MM.1S (cell line): ENCODE results near the gene U2AF1L4.

Experiments used
- DNase-seq: peaks from one replicate; pipeline ENCODE4 v3.0.0-alpha.2; 2015
- H2AFZ ChIP-seq: fragments of 300-600 bp; sonication (generic); 2 replicates; pipeline ENCODE4 v1.6.0; 2016; ENCODE audit warnings: antibody characterized with exemption, low read length
- H3F3A ChIP-seq: fragments of 300-600 bp; sonication (generic); 2 replicates; pipeline ENCODE4 v1.6.1; 2016; ENCODE audit warnings: mild to moderate bottlenecking, antibody characterized with exemption, low read length, moderate library complexity, mixed read lengths; ENCODE audit not compliant: insufficient read depth
- H3K27ac ChIP-seq: fragments of 300-600 bp; sonication (generic); 2 replicates; pipeline ENCODE4 v1.5.1; 2016; ENCODE audit warnings: mild to moderate bottlenecking, low read length
- H3K27me3 ChIP-seq: fragments of 300-600 bp; sonication (generic); replicated peaks from 2 replicates; pipeline ENCODE4 v1.6.0; 2016; ENCODE audit warnings: low read length; ENCODE audit not compliant: insufficient read depth
- H3K36me3 ChIP-seq: fragments of 300-600 bp; sonication (generic); replicated peaks from 2 replicates; pipeline ENCODE4 v1.6.1; 2016; ENCODE audit warnings: mild to moderate bottlenecking, low read length, mixed read lengths; ENCODE audit not compliant: insufficient read depth
- H3K4me1 ChIP-seq: fragments of 300-600 bp; sonication (generic); 2 replicates; pipeline ENCODE4 v1.6.1; 2016; ENCODE audit warnings: low read length, mixed read lengths
- H3K4me2 ChIP-seq: fragments of 300-600 bp; sonication (generic); 2 replicates; pipeline ENCODE4 v1.6.0; 2016; ENCODE audit warnings: low read depth, low read length
- H3K4me3 ChIP-seq: fragments of 300-600 bp; sonication (generic); 2 replicates; pipeline ENCODE4 v1.5.1; 2016; ENCODE audit warnings: low read length, mixed read lengths
- H3K79me2 ChIP-seq: fragments of 300-600 bp; sonication (generic); 2 replicates; pipeline ENCODE4 v1.6.1; 2016; ENCODE audit warnings: mixed run types, low read length, mixed read lengths
- H3K9ac ChIP-seq: fragments of 300-600 bp; sonication (generic); 2 replicates; pipeline ENCODE4 v1.6.1; 2016; ENCODE audit warnings: low read length, mixed read lengths
- H3K9me2 ChIP-seq: fragments of 300-600 bp; sonication (generic); replicated peaks from 2 replicates; pipeline ENCODE4 v1.6.1; 2016; ENCODE audit warnings: mild to moderate bottlenecking, low read length, mixed read lengths; ENCODE audit not compliant: insufficient read depth
- H3K9me3 ChIP-seq: fragments of 300-600 bp; sonication (generic); replicated peaks from 2 replicates; pipeline ENCODE4 v1.6.1; 2016; ENCODE audit warnings: mild to moderate bottlenecking, low read length, mixed read lengths; ENCODE audit not compliant: insufficient read depth
- H4K20me1 ChIP-seq: fragments of 300-600 bp; sonication (generic); 2 replicates; pipeline ENCODE4 v1.6.1; 2016; ENCODE audit warnings: mild to moderate bottlenecking, low read length, moderate library complexity, mixed read lengths; ENCODE audit not compliant: insufficient read depth
- CTCF ChIP-seq: fragments of 300-600 bp; sonication (generic); IDR thresholded peaks from 2 replicates; pipeline ENCODE4 v1.5.1; 2016; ENCODE audit warnings: antibody characterized with exemption, low read length, mixed read lengths
- EZH2 ChIP-seq: fragments of 300-600 bp; sonication (generic); optimal IDR thresholded peaks from 2 replicates; pipeline ENCODE3; 2017; ENCODE audit warnings: low read depth, mild to moderate bottlenecking, antibody characterized with exemption, low read length, mixed read lengths
- EZH2phosphoT487 ChIP-seq: fragments of 300-600 bp; sonication (generic); IDR thresholded peaks from 2 replicates; pipeline ENCODE4 v1.6.1; 2018; ENCODE audit warnings: antibody characterized with exemption, low read length

Gene U2AF1L4

GRCh38 chr19:35787227-35787799 lies 42.1 kb upstream of the U2AF1L4 start:
- DNase-seq: no peak
- H4K20me1 ChIP-seq: no peaks in the 10 kb centered on the region
- H3F3A ChIP-seq: no peaks in the 10 kb centered on the region
- H3K36me3 ChIP-seq: no peaks in the 10 kb centered on the region
- no peak for TF ChIP-seq EZH2
- no peak for TF ChIP-seq EZH2phosphoT487
- no peak for TF ChIP-seq CTCF
- no peaks in the 10 kb centered on the region for H3K9me2 ChIP-seq
- H3K27me3 ChIP-seq: peaks cover 5% of the 10 kb centered on the region
- no peak overlapping the region for H3K27ac ChIP-seq
- no peaks in the 10 kb centered on the region for H3K4me1 ChIP-seq
- no peaks in the 10 kb centered on the region for H3K79me2 ChIP-seq
- H3K9ac ChIP-seq: no peak overlapping the region
- H2AFZ ChIP-seq: no peak overlapping the region
- no peaks in the 10 kb centered on the region for H3K9me3 ChIP-seq
- no peak overlapping the region for H3K4me2 ChIP-seq
- H3K4me3 ChIP-seq: no peak overlapping the region

GRCh38 chr19:35786299-35787160 lies 41.3 kb upstream of the U2AF1L4 start:
- no peak for DNase-seq
- Histone ChIP-seq H3K27me3 (no peaks in the 10 kb centered on the region), H2AFZ (no peak overlapping the region), H3K4me1 (no peaks in the 10 kb centered on the region), H3K4me2 (no peak overlapping the region), H4K20me1 (no peaks in the 10 kb centered on the region), H3F3A (no peaks in the 10 kb centered on the region), H3K27ac (no peak overlapping the region), H3K9ac (no peak overlapping the region), H3K9me2 (no peaks in the 10 kb centered on the region), H3K36me3 (no peaks in the 10 kb centered on the region), H3K4me3 (no peak overlapping the region), H3K79me2 (no peaks in the 10 kb centered on the region), H3K9me3 (no peaks in the 10 kb centered on the region)
- TF ChIP-seq CTCF: no peak
- no peak for TF ChIP-seq EZH2phosphoT487
- TF ChIP-seq EZH2: no peak

GRCh38 chr19:35785339-35785627 lies 40.1 kb upstream of the U2AF1L4 start:
- no peaks in the 10 kb centered on the region for H3K79me2 ChIP-seq
- H3F3A ChIP-seq: no peaks in the 10 kb centered on the region
- no peak for DNase-seq
- H3K9me2 ChIP-seq: no peaks in the 10 kb centered on the region
- no peaks in the 10 kb centered on the region for H4K20me1 ChIP-seq
- H3K36me3 ChIP-seq: no peaks in the 10 kb centered on the region
- H3K4me2 ChIP-seq: no peak overlapping the region
- no peaks in the 10 kb centered on the region for H3K9me3 ChIP-seq
- H3K9ac ChIP-seq: no peak overlapping the region
- no peak overlapping the region for H3K4me3 ChIP-seq
- H2AFZ ChIP-seq: no peak overlapping the region
- H3K4me1 ChIP-seq: no peaks in the 10 kb centered on the region
- H3K27me3 ChIP-seq: no peaks in the 10 kb centered on the region
- TF ChIP-seq EZH2phosphoT487: no peak
- TF ChIP-seq CTCF: no peak
- no peak for TF ChIP-seq EZH2
- H3K27ac ChIP-seq: no peak overlapping the region
